NCI-H2081 (cell line): Measurements from ENCODE around the gene CBL.
A peak's percentile ranks its signal among the peaks of the same experiment; 100 is the strongest.

Experiments used
- DNase-seq, 2 experiments: peaks; one replicate each; lab custom pipeline; 2025; lab: John Stamatoyannopoulos, UW

The CBL gene

GRCh38 chr11:119334174-119334930 is 128.2 kb downstream of the CBL start, which contains the start of gene RNF26:
TSS of gene RNF26 (plus strand) at chr11:119334527. CDS start at chr11:119335123, 596 bp downstream.
- peak; percentile 98 to 99 for DNase-seq

- DNase-seq: no peak
Observed at GRCh38 chr11:119335091-119335654, 129.0 kb downstream of the CBL start.

- no peak for DNase-seq
Observed at GRCh38 chr11:119335655-119336543, 129.8 kb downstream of the CBL start.

- DNase-seq: no peak
Observed at GRCh38 chr11:119336744-119337469, 130.8 kb downstream of the CBL start.

GRCh38 chr11:119337581-119338317 is 131.6 kb downstream of the CBL start:
- no peak for DNase-seq

- DNase-seq: peak; percentile 64 to 75
Observed at GRCh38 chr11:119338318-119338890, 132.3 kb downstream of the CBL start.

- no peak for DNase-seq
Observed at GRCh38 chr11:119338965-119339588, 132.9 kb downstream of the CBL start.

- DNase-seq: no peak
Observed at GRCh38 chr11:119339589-119340334, 133.6 kb downstream of the CBL start.

GRCh38 chr11:119340335-119341221 is 134.4 kb downstream of the CBL start, which contains the start of gene C1QTNF5:
TSS of gene C1QTNF5 (minus strand) at chr11:119340883. CDS start at chr11:119340397, 486 bp downstream.
- DNase-seq: no peak

GRCh38 chr11:119341222-119342022 is 135.3 kb downstream of the CBL start:
- DNase-seq: no peak

GRCh38 chr11:119342023-119342300 is 135.8 kb downstream of the CBL start:
- DNase-seq: no peak

- DNase-seq: no peak
Observed at GRCh38 chr11:119342362-119343130, 136.4 kb downstream of the CBL start.

- no peak for DNase-seq
Observed at GRCh38 chr11:119343726-119344125, 137.6 kb downstream of the CBL start.

GRCh38 chr11:119344291-119345010 is 138.3 kb downstream of the CBL start:
- no peak for DNase-seq

- DNase-seq: no peak
Observed at GRCh38 chr11:119345685-119346084, 139.5 kb downstream of the CBL start.

- no peak for DNase-seq
Observed at GRCh38 chr11:119346605-119347004, 140.5 kb downstream of the CBL start, which contains the start of gene MFRP. TSS of gene MFRP (minus strand) at chr11:119346705. CDS start at chr11:119346513, 192 bp downstream.
